ENCODE data around the gene TAX1BP3. TPM values are rescaled to one million over a fixed set of nuclear protein-coding genes. Genes with fewer than 3 reads are reported as not detected.

TAX1BP3 gene
- total RNA-seq, 2 donors from 2014 or later: 72.9 to 82.7 TPM

DNA sequence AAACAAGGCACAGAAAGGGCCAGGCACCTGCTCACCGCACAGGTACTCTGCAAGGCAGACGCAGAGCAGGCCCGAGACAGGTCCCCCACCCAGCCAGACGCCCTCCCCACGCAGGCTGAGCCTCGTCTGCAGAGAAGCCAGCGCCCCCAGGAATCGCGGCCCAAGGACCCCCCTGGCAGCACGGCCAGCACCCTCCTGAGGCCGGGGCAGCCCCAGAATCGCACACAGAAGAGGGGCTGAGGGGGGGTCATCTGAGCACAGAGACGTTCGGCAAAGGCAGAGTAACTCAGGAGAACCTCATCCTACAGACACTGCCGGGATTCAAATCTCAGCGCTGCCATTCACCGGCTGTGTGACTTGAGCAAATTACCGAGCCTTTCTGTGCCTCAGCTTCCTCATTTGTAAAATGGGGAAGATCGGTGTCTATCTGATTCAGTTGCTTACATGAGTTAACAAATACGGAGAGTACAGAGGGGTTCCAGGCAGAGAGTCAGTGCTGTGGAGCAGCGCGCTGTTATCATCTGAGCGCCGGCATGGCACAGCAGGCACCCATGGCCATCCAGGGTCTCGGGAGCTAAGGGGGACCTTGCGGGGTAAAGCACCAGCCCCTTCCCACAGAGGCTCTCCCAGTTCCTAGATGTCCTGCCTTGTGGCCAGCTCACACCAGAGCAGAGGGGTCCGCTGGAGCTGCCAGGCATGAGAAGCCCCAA lies 10.6 kb upstream of the TAX1BP3 start:
- no peak overlapping the region for H3K27ac ChIP-seq
- 74 to 75% methylated on average over 9 to 27 of the region's 27 CpGs for WGBS, 2 donors
- no peak overlapping the region for H3K4me3 ChIP-seq
- H3K4me1 ChIP-seq: no peaks in the 10 kb centered on the region
- TF ChIP-seq POLR2A (IDR thresholded peaks at IDR 0.05): no peak
- TF ChIP-seq, protein P1, sequence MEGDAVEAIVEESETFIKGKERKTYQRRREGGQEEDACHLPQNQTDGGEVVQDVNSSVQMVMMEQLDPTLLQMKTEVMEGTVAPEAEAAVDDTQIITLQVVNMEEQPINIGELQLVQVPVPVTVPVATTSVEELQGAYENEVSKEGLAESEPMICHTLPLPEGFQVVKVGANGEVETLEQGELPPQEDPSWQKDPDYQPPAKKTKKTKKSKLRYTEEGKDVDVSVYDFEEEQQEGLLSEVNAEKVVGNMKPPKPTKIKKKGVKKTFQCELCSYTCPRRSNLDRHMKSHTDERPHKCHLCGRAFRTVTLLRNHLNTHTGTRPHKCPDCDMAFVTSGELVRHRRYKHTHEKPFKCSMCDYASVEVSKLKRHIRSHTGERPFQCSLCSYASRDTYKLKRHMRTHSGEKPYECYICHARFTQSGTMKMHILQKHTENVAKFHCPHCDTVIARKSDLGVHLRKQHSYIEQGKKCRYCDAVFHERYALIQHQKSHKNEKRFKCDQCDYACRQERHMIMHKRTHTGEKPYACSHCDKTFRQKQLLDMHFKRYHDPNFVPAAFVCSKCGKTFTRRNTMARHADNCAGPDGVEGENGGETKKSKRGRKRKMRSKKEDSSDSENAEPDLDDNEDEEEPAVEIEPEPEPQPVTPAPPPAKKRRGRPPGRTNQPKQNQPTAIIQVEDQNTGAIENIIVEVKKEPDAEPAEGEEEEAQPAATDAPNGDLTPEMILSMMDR (IDR thresholded peaks at IDR 0.05): no peak
- peaks cover 0 to 2% of the 10 kb centered on the region in 2 donors for H3K27me3 ChIP-seq
- ATAC-seq: no peak
- no peaks in the 10 kb centered on the region for H3K9me3 ChIP-seq
- no peaks in the 10 kb centered on the region for H3K36me3 ChIP-seq (replicated peaks in 1 of 2; ENCODE audit: insufficient read depth in 1 of 2, low read depth in 2 of 2)
- intact Hi-C loops (cut with DNase I): no loop called here
- DNase-seq: no peak

GRCh38 chr17:3678095-3678820 lies 9.9 kb upstream of the TAX1BP3 start:
- Histone ChIP-seq H3K36me3 (replicated peaks in 1 of 2; ENCODE audit: insufficient read depth in 1 of 2, low read depth in 2 of 2) (no peaks in the 10 kb centered on the region), H3K27ac (no peak overlapping the region), H3K27me3 (no peaks in the 10 kb centered on the region), H3K9me3 (no peaks in the 10 kb centered on the region), H3K4me3 (no peak overlapping the region), H3K4me1 (no peaks in the 10 kb centered on the region)
- DNase-seq (no peak), ATAC-seq (no peak)
- WGBS, 2 donors: 58% methylated on average over 8 to 10 of the region's 16 CpGs
- TF ChIP-seq POLR2A (IDR thresholded peaks at IDR 0.05): no peak
- TF ChIP-seq, protein P1 (IDR thresholded peaks at IDR 0.05): no peak
- intact Hi-C loops (cut with DNase I): no loop called here

- ATAC-seq (no peak), DNase-seq (no peak)
- Histone ChIP-seq H3K27me3 (no peaks in the 10 kb centered on the region), H3K36me3 (replicated peaks in 1 of 2; ENCODE audit: insufficient read depth in 1 of 2, low read depth in 2 of 2) (no peaks in the 10 kb centered on the region), H3K27ac (no peak overlapping the region), H3K4me1 (no peaks in the 10 kb centered on the region), H3K9me3 (no peaks in the 10 kb centered on the region), H3K4me3 (no peak overlapping the region)
- 53 to 58% methylated on average over 11 of the region's 11 CpGs for WGBS, 2 donors
- intact Hi-C loops (cut with DNase I): no loop called here
- TF ChIP-seq, protein P1 (IDR thresholded peaks at IDR 0.05): no peak
Observed at GRCh38 chr17:3675886-3676285, 7.5 kb upstream of the TAX1BP3 start.

- no peaks in the 10 kb centered on the region for H3K27me3 ChIP-seq
- ATAC-seq (no peak), DNase-seq (no peak)
- intact Hi-C loops (cut with DNase I): no loop called here
- H3K4me3 ChIP-seq: no peak overlapping the region
- WGBS, 2 donors: 94 to 95% methylated on average over 4 of the region's 4 CpGs
- H3K4me1 ChIP-seq: peaks cover 15% of the 10 kb centered on the region
- H3K36me3 ChIP-seq (replicated peaks in 1 of 2; ENCODE audit: insufficient read depth in 1 of 2, low read depth in 2 of 2): no peaks in the 10 kb centered on the region
- H3K27ac ChIP-seq: no peak overlapping the region
- TF ChIP-seq POLR2A (IDR thresholded peaks at IDR 0.05): no peak
- TF ChIP-seq, protein P1 (IDR thresholded peaks at IDR 0.05): no peak
- no peaks in the 10 kb centered on the region for H3K9me3 ChIP-seq
Observed at GRCh38 chr17:3672571-3672970, 4.2 kb upstream of the TAX1BP3 start.

Data from body of pancreas (tissue), 4 donors.